Measurements from ENCODE around the gene SMG5. TPM values are rescaled to one million over a fixed set of nuclear protein-coding genes. Genes with fewer than 3 reads are reported as not detected.
"Not testable (repeated sequence)": the region's sequence is repeated elsewhere in the genome, so short reads cannot be mapped to it uniquely, and the experiment has no call there.

Gene SMG5, protein sequence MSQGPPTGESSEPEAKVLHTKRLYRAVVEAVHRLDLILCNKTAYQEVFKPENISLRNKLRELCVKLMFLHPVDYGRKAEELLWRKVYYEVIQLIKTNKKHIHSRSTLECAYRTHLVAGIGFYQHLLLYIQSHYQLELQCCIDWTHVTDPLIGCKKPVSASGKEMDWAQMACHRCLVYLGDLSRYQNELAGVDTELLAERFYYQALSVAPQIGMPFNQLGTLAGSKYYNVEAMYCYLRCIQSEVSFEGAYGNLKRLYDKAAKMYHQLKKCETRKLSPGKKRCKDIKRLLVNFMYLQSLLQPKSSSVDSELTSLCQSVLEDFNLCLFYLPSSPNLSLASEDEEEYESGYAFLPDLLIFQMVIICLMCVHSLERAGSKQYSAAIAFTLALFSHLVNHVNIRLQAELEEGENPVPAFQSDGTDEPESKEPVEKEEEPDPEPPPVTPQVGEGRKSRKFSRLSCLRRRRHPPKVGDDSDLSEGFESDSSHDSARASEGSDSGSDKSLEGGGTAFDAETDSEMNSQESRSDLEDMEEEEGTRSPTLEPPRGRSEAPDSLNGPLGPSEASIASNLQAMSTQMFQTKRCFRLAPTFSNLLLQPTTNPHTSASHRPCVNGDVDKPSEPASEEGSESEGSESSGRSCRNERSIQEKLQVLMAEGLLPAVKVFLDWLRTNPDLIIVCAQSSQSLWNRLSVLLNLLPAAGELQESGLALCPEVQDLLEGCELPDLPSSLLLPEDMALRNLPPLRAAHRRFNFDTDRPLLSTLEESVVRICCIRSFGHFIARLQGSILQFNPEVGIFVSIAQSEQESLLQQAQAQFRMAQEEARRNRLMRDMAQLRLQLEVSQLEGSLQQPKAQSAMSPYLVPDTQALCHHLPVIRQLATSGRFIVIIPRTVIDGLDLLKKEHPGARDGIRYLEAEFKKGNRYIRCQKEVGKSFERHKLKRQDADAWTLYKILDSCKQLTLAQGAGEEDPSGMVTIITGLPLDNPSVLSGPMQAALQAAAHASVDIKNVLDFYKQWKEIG
- 100 to 1,000 TPM in 1 of 2 donors, 10 to 100 TPM in 1; 65.2 to 107 TPM for total RNA-seq

DNA sequence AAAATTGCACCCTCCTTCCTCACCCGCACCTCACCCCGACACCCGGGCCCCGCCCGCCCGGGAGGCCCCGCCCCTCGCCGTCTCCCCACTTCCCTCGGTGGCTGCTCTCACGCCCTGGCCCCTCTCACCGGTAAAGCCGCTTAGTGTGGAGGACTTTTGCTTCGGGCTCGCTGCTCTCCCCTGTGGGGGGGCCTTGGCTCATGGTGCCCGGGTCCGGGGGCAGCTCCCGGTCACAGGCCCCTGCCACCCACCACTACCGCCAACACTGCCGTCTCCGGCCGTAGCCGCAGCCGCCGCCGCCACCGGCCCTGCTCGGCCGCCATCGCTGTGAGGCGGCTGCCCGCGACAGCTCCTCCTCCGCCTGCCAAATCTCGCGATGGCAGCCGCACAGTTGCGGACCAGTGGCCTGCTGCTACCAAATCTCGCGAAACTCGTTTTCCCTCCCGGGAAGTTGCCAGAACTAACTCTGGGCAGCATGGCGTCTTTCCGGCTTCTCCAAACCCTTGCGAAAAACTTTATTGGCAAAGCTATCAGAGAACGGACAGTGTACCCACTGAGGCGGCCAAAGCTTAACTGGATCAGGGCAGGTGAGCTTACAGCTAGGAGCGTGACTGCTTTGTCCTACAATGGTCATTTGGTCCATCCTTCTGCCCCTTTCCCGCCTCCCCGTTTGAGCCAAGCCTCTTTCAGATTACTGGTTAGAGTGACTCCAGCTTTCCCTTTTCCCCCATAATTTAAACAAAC is at the start of gene SMG5:
Gene SMG5, minus strand, starts transcription at position 347 of the 744 bp plus-strand sequence. Its CDS starts 145 bp downstream, at position 202.
- Histone ChIP-seq H3K4me1 (peaks cover 14% of the 10 kb centered on the region), H3K27ac (peak within 1 kb of the TSS; percentile 91), H3K36me3 (peaks cover 2% of the 10 kb centered on the region), H3K27me3 (no peaks in the 10 kb centered on the region), H3K9me3 (no peaks in the 10 kb centered on the region), H3K4me3 (peak within 1 kb of the TSS; percentile 86), H3K9ac (ENCODE audit: low read depth in 2 of 2, low read length in 2 of 2) (peak within 1 kb of the TSS; percentile 77 to 92)
- TF ChIP-seq, protein P1, sequence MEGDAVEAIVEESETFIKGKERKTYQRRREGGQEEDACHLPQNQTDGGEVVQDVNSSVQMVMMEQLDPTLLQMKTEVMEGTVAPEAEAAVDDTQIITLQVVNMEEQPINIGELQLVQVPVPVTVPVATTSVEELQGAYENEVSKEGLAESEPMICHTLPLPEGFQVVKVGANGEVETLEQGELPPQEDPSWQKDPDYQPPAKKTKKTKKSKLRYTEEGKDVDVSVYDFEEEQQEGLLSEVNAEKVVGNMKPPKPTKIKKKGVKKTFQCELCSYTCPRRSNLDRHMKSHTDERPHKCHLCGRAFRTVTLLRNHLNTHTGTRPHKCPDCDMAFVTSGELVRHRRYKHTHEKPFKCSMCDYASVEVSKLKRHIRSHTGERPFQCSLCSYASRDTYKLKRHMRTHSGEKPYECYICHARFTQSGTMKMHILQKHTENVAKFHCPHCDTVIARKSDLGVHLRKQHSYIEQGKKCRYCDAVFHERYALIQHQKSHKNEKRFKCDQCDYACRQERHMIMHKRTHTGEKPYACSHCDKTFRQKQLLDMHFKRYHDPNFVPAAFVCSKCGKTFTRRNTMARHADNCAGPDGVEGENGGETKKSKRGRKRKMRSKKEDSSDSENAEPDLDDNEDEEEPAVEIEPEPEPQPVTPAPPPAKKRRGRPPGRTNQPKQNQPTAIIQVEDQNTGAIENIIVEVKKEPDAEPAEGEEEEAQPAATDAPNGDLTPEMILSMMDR (IDR thresholded peaks at IDR 0.05), result no peak
- intact Hi-C loops (cut with DNase I), result no loop called here
- peak; percentile 97 for DNase-seq

DNA sequence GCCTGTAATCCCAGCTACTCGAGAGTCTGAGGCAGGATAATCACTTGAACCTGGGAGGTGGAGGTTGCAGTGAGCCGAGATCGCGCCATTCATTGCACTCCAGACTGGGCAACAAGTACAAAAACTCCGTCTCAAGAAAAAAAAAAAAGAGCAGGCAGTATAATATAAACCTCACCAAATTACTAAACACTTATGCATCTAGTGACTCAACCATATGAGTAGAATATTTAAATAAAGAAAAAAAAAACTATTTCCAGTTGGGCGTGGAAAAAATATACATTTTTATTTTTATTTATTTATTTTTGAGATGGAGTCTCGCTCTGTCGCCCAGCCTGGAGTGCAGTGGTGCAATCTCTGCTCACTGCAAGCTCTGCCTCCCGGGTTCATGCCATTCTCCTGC is 40.6 kb upstream of the SMG5 start:
- H3K4me1 ChIP-seq; H3K27ac ChIP-seq; intact Hi-C loops (cut with DNase I); H3K4me3 ChIP-seq; H3K9ac ChIP-seq (ENCODE audit: low read depth in 2 of 2, low read length in 2 of 2); DNase-seq; H3K27me3 ChIP-seq; H3K9me3 ChIP-seq: not testable (repeated sequence)
- H3K36me3 ChIP-seq, result peaks cover 19% of the 10 kb centered on the region

DNA sequence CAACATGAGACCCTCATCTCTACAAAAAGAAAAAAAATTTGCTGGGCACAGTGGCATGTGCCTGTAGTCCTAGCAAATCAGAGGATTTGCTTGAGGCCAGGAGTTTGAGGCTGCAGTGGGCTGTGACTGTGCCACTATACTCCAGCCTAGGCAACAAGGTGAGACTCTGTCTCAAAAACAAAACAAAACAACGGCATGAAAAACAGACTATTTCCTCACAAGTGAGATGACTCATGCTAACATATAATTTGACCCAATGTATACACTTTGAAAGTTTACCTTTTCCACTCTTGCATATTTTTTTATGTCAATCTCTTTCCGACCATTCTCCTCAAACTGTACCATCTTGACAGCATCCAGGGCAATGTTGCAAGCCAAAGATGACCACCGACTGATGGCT is 37.9 kb upstream of the SMG5 start:
- no peak overlapping the region for H3K4me3 ChIP-seq
- no peak overlapping the region for H3K27ac ChIP-seq
- TF ChIP-seq, protein P1 (IDR thresholded peaks at IDR 0.05), result no peak
- no peaks in the 10 kb centered on the region for H3K27me3 ChIP-seq
- no peak for DNase-seq
- H3K9me3 ChIP-seq, result no peaks in the 10 kb centered on the region
- H3K4me1 ChIP-seq, result no peaks in the 10 kb centered on the region
- intact Hi-C loops (cut with DNase I), result no loop called here
- peaks cover 23% of the 10 kb centered on the region for H3K36me3 ChIP-seq
- no peak overlapping the region for H3K9ac ChIP-seq (ENCODE audit: low read depth in 2 of 2, low read length in 2 of 2)

DNA sequence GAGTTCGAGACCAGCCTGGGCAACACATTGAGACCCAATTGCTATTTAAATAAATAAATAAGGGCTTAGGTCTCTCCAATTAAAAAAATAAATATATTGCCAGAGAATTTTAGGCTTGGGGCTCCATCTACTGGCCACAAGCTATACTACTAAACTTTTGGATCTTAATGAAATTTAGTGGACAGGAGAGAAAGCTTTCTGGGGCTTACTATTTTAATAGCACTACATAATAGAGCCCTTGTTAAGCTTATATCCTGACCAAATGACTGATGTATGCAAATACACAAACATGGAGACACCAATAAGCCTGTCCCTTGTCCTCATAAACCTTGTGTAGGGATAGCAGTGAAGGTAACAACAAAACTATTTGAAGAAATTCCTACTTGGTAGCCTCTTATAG is 37.0 kb upstream of the SMG5 start:
- no peaks in the 10 kb centered on the region for H3K4me1 ChIP-seq
- H3K36me3 ChIP-seq, result peaks cover 23% of the 10 kb centered on the region
- H3K9ac ChIP-seq (ENCODE audit: low read depth in 2 of 2, low read length in 2 of 2), result no peak overlapping the region
- H3K9me3 ChIP-seq, result no peaks in the 10 kb centered on the region
- no peak overlapping the region for H3K4me3 ChIP-seq
- TF ChIP-seq, protein P1 (IDR thresholded peaks at IDR 0.05), result peak; percentile 39
- intact Hi-C loops (cut with DNase I), result no loop called here
- H3K27me3 ChIP-seq, result no peaks in the 10 kb centered on the region
- no peak for DNase-seq
- no peak overlapping the region for H3K27ac ChIP-seq

DNA sequence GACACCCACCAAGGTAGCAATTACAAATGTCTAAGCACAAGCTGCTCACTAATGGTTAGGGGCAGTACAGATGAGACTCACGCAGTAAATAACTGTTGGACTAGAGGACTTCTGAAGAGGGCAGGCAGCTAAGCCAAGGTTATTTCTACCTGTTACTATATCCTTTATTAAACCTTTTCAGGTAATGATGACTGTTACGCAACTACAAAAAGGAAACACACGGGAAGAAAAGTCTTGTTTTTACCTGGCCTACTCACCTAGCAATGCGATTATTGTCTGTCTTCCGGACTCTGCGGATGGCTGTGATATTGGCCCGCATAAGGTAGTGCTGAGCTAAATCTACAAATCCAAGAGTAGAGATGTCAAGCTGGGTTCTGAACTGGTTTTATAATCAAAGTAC is 34.3 kb upstream of the SMG5 start:
- TF ChIP-seq, protein P1 (IDR thresholded peaks at IDR 0.05), result no peak
- no peaks in the 10 kb centered on the region for H3K9me3 ChIP-seq
- H3K4me3 ChIP-seq, result no peak overlapping the region
- H3K27ac ChIP-seq, result no peak overlapping the region
- no peak for DNase-seq
- H3K4me1 ChIP-seq, result no peaks in the 10 kb centered on the region
- intact Hi-C loops (cut with DNase I), result no loop called here
- no peaks in the 10 kb centered on the region for H3K27me3 ChIP-seq
- peaks cover 23% of the 10 kb centered on the region for H3K36me3 ChIP-seq
- H3K9ac ChIP-seq (ENCODE audit: low read depth in 2 of 2, low read length in 2 of 2), result no peak overlapping the region
